ENCODE measurements around the gene NACC2. TPM values are rescaled to one million over a fixed set of nuclear protein-coding genes. Genes with fewer than 3 reads are reported as not detected.

NACC2 gene
- total and polyA plus RNA-seq, 9 of the 15 experiments (the other 6 are each of a cell fraction or from before 2014, with no cell fraction given), result 0.70 to 25.1 (median 5.6) TPM

DNA sequence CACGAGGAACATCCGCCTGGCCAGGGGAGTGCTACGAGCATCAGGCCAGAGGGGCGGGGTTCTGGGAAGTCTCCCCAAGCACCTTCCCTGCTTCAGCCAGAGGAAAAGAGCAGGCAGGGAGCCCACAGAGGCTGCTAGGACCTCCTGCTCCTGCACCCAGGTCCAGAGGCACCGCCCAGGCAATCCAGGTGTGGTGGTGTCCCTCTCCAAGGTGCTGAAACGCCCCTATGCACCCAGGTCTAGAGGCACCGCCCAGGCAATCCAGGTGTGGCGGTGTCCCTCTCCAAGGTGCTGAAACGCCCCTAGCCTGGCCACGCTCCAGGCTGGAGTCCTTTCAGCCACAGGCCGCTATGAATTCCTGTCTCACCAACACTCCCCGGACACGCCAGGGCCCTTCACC lies 123.2 kb downstream of the NACC2 start (continued):
- TF ChIP-seq, protein P1, sequence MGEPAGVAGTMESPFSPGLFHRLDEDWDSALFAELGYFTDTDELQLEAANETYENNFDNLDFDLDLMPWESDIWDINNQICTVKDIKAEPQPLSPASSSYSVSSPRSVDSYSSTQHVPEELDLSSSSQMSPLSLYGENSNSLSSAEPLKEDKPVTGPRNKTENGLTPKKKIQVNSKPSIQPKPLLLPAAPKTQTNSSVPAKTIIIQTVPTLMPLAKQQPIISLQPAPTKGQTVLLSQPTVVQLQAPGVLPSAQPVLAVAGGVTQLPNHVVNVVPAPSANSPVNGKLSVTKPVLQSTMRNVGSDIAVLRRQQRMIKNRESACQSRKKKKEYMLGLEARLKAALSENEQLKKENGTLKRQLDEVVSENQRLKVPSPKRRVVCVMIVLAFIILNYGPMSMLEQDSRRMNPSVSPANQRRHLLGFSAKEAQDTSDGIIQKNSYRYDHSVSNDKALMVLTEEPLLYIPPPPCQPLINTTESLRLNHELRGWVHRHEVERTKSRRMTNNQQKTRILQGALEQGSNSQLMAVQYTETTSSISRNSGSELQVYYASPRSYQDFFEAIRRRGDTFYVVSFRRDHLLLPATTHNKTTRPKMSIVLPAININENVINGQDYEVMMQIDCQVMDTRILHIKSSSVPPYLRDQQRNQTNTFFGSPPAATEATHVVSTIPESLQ (CRISPR knock-in tag; IDR thresholded peaks at IDR 0.05), result peak; percentile 99
- TF ChIP-seq ZC3H11A (IDR thresholded peaks at IDR 0.05; ENCODE audit: low read depth, low read length), result no peak
- TF ChIP-seq E2F8 (IDR thresholded peaks at IDR 0.05; ENCODE audit: low read depth, partially characterized antibody), result no peak
- TF ChIP-seq ZNF143 (CRISPR knock-in tag; IDR thresholded peaks at IDR 0.05), result no peak
- no peak for TF ChIP-seq ETS2 (tag; IDR thresholded peaks at IDR 0.05; ENCODE audit: borderline replicate concordance, poor library complexity, severe bottlenecking)
- TF ChIP-seq POLR2H (tag; IDR thresholded peaks at IDR 0.05; ENCODE audit: low read depth), result no peak
- TF ChIP-seq, protein P2, sequence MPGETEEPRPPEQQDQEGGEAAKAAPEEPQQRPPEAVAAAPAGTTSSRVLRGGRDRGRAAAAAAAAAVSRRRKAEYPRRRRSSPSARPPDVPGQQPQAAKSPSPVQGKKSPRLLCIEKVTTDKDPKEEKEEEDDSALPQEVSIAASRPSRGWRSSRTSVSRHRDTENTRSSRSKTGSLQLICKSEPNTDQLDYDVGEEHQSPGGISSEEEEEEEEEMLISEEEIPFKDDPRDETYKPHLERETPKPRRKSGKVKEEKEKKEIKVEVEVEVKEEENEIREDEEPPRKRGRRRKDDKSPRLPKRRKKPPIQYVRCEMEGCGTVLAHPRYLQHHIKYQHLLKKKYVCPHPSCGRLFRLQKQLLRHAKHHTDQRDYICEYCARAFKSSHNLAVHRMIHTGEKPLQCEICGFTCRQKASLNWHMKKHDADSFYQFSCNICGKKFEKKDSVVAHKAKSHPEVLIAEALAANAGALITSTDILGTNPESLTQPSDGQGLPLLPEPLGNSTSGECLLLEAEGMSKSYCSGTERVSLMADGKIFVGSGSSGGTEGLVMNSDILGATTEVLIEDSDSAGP (CRISPR knock-in tag; IDR thresholded peaks at IDR 0.05), result no peak
- no peak for TF ChIP-seq MTA3 (IDR thresholded peaks at IDR 0.05; ENCODE audit: borderline replicate concordance)
- peak; percentile 85 for TF ChIP-seq ZNF197 (CRISPR knock-in tag; IDR thresholded peaks at IDR 0.05; ENCODE audit: low read depth)
- TF ChIP-seq SAP30 (IDR thresholded peaks at IDR 0.05; ENCODE audit: borderline replicate concordance, insufficient read depth, low read depth, low read length, poor library complexity, severe bottlenecking), result peak; percentile 87
- peak; percentile 55; the same call in 1 of the 2 replicates for TF ChIP-seq MECOM (CRISPR knock-in tag; IDR thresholded peaks at IDR 0.05)
- TF ChIP-seq DPF2 (IDR thresholded peaks at IDR 0.05), result no peak
- TF ChIP-seq ZNF224 (CRISPR knock-in tag; IDR thresholded peaks at IDR 0.05), result peak; percentile 93
- TF ChIP-seq BRF1 (IDR thresholded peaks at IDR 0.05; ENCODE audit: borderline replicate concordance, extremely low read depth, insufficient read length), result no peak
- TF ChIP-seq HMBOX1 (IDR thresholded peaks at IDR 0.05), result no peak
- TF ChIP-seq, protein P3, sequence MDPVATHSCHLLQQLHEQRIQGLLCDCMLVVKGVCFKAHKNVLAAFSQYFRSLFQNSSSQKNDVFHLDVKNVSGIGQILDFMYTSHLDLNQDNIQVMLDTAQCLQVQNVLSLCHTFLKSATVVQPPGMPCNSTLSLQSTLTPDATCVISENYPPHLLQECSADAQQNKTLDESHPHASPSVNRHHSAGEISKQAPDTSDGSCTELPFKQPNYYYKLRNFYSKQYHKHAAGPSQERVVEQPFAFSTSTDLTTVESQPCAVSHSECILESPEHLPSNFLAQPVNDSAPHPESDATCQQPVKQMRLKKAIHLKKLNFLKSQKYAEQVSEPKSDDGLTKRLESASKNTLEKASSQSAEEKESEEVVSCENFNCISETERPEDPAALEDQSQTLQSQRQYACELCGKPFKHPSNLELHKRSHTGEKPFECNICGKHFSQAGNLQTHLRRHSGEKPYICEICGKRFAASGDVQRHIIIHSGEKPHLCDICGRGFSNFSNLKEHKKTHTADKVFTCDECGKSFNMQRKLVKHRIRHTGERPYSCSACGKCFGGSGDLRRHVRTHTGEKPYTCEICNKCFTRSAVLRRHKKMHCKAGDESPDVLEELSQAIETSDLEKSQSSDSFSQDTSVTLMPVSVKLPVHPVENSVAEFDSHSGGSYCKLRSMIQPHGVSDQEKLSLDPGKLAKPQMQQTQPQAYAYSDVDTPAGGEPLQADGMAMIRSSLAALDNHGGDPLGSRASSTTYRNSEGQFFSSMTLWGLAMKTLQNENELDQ (CRISPR knock-in tag; IDR thresholded peaks at IDR 0.05; ENCODE audit: borderline replicate concordance), result peak; percentile 98
- 0 out of 2 replicates have a peak, but pooled peaks have one; percentile 17 for TF ChIP-seq ZNF668 (CRISPR knock-in tag; IDR thresholded peaks at IDR 0.05)
- TF ChIP-seq ZNF583 (CRISPR knock-in tag; IDR thresholded peaks at IDR 0.05), result peak; percentile 68; the same call in 1 of the 2 replicates

Measured in K562 (cell line).